NCI-H1417 (cell line): Measurements from ENCODE around the gene DNAJC27.

Experiments used
- DNase-seq, 3 experiments: peaks; one replicate each; lab custom pipeline; 2025; lab: John Stamatoyannopoulos, UW

DNAJC27 gene

DNA sequence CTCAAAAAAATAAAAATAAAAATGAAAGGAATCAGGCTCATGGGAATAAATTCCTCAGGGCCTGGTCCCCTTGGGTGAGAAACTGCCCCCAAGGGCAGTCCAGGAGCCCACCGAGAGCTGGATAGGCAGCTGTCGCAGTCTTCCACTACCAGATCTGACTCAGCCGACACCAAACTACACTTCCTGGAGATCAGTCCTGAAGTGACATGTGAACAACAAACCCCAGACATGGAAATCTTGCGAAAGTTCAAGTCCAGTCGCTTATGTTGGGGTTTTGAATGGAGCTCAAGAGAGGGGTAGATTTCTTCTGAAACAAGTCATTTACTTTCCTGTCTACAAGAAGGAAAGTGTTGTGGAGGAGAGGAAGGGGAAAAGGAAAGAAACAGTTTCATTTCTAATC lies 64.6 kb downstream of the DNAJC27 start:
- no peak for DNase-seq

DNA sequence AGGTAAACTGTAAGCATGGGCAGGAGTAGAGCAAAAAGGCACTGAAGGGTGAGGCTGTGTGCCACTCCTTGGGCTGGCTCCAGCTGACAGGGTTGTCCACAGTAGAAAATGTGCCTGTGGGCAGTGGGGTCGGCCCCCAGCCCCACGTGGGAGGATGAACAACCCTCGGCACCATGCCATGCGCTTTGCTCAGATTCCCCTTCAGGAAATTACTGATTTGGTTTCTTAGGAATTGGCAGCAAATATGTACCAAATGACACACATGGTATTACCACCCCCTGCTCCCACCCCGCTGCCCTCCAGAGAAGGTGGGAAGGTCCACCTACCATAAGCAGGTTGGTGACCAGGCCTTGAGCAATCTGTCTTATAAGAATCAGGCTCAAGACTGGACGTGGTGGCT lies 65.3 kb downstream of the DNAJC27 start:
- no peak for DNase-seq

DNA sequence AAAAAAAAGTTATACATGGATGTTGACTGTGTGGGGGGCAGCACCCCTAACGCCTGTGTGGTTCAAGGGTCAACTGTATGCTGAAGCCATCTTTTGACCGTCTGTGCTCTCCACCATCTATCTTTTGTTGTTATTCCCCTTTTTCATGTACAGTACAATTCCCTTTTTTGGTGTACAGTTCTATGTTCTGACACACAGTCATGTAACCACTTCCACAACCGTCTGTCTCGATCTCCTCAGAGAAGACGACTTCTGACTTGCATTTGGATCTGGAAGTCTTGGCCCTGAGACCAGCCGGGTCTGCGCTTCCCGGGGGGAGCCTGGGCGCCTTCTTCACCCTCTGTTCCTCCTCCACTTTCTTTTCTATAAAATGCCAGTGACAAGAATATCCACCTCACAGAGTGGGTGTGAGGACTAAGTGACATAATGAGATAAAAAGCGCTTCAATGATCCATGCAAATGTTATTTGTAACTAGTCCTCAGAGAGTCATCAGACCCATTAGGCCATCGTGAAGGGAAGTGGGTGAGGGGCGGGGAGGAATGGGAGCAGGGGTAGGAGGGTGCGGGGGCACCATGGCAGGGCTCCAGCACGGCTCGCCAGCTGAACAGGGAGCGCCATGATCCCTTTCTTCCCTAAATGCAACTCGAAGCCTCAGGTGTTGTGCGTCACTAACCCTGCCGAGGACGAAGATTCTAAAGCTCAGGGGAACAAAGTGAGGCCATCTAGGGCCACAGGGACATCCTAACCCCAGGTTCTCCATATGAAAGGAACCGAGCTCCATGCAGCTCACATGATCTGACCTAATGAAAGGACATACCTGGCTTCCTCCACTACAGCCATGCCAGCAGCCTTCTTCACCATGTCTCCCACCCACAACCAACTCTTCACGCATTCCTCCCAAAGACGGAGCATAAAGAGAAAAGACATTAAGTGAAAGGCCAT lies 68.3 kb downstream of the DNAJC27 start:
- no peak for DNase-seq

DNA sequence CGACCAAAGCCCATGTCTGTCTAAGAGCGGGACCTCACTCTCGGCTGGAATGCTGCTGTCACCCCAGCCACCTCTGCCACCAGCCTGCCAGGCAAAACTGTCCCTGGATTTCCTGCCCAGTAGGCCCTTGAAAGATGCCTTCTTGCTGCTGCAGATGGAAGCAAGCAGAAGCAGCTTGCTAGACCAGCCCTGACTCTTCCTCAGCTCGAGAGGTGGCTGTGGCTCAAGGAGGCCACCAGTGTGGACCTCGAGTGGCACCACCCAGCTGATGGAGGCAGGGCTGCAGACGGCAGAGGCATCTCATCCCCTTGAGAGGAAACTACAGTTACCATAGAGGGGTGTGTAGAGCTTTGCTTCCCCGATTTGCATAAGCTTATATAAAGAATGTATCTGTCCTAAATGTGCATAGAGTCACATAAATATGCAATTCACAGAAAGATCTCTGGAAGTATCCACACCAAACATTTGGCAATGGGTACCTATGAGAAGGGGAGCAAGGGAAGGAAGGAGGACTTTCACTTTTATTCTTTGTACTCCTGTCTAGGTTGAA lies 72.3 kb downstream of the DNAJC27 start:
- no peak for DNase-seq

DNA sequence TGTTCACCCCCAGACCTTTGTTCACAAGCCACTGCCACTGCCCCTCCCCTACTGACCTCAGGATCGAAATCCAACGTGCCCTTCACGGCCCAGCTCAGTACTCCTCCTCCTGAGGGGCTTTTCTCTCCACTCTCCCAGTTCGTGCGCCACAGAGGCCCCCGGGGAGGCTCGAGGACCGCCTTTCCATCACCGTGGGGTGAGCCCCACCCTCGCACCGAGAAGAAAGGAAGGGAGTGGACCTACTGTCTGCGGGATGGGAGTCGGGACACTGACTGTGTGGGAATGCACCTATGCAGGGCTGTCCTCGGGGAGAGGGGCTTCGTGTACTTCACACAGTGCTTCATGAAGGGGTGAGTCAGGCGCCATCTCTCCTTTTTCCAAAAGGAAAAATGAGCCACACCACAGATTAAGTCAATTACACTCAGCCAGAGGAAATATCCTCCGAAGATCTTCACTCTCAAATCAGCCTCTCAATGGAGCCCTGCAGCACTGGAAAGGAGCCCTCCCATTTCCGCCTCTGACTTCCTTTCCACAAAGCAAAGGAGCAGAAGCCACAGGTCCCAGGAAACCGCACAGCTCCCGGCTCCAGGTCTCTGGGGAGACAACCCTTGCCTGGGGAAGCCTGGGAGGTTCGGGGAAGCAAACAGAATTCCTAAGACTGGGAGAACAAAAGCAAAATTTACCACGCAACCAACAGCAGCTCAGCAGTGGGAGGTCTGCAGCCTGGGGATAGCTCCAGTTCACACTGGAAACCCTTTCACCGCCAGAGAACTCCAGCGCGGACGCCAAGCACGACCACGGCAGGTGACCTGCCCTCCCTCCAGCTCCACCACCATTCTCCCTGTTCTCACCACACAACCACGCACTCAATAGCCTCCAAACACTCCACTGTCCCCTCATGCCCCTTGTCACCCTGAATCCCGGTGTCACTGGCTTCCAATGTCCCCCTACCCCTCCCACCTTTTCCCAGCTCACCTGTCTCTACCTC lies 73.3 kb downstream of the DNAJC27 start:
- DNase-seq = no peak

DNA sequence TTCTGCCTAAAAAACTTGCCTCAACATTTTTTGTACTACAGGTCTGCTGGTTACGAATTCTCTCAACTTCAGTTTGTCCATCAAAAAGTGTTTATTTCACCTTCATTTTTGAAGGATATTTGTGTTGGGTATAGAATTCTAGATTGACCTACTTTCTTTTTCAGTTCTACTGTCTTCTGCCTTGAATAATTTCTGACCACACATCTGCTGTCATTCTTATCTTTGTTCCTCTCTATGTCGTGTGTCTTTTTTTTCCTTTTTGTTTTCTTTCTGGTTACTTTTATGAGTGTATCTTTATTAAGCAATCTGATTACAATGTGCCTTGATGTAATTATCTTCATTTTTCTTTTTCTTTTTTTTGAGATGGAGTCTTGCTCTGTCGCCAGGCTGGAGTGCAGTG lies 77.0 kb downstream of the DNAJC27 start:
- no peak for DNase-seq

DNA sequence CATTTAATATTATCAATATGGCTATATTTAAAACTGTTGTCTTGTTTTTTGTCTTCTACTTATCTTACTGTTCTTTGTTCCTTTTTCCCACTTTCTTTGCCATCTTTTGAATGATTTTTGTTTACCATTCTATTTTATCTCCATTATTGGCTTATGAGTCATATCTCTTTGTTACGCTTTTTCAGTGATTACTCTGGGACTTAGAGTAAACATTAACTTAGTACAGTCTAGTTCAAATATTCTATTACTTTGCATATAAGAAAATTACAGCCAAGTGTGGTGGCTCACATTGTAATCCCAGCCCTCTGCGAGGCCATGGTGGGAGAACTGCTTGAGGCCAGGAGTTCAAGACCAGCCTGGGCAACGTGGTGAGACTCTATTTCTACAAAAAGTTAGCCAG lies 77.8 kb downstream of the DNAJC27 start:
- DNase-seq = no peak
